Measurements from ENCODE around the gene SEC14L2.

The SEC14L2 gene

GRCh38 chr22:30396871-30397655, at the start of gene SEC14L2:
Gene SEC14L2 (plus strand): TSS chr22:30397018. CDS start chr22:30397117, 99 bp downstream.
- DNase-seq, result peak; percentile 24

- no peak for DNase-seq
Measured at GRCh38 chr22:30347255-30347892, 49.4 kb upstream of the SEC14L2 start.

- DNase-seq, result no peak
Measured at GRCh38 chr22:30348404-30348803, 48.4 kb upstream of the SEC14L2 start.

GRCh38 chr22:30348809-30349208, 48.0 kb upstream of the SEC14L2 start:
- no peak for DNase-seq

- DNase-seq, result no peak
Measured at GRCh38 chr22:30351226-30351625, 45.6 kb upstream of the SEC14L2 start.

- DNase-seq, result no peak
Measured at GRCh38 chr22:30354644-30355043, 42.2 kb upstream of the SEC14L2 start.

- peak; percentile 71 for DNase-seq
Measured at GRCh38 chr22:30356449-30357235, 40.2 kb upstream of the SEC14L2 start, which contains the start of the genes CCDC157 and SF3A1. Gene CCDC157 (plus strand): TSS chr22:30357007. CDS start chr22:30366001, 8,994 bp downstream. Gene SF3A1 (minus strand): TSS chr22:30356894. CDS start chr22:30356792, 102 bp downstream.

GRCh38 chr22:30357236-30357570, 39.6 kb upstream of the SEC14L2 start:
- no peak for DNase-seq

GRCh38 chr22:30357650-30358215, 39.1 kb upstream of the SEC14L2 start:
- no peak for DNase-seq

GRCh38 chr22:30358541-30358940, 38.3 kb upstream of the SEC14L2 start:
- DNase-seq, result no peak

GRCh38 chr22:30361916-30362650, 34.7 kb upstream of the SEC14L2 start:
- DNase-seq, result no peak

GRCh38 chr22:30362651-30363281, 34.1 kb upstream of the SEC14L2 start:
- DNase-seq, result no peak

GRCh38 chr22:30365891-30366290, 30.9 kb upstream of the SEC14L2 start:
- DNase-seq, result no peak

GRCh38 chr22:30368420-30368819, 28.4 kb upstream of the SEC14L2 start:
- DNase-seq, result no peak

GRCh38 chr22:30370641-30371230, 26.1 kb upstream of the SEC14L2 start:
- DNase-seq, result no peak

GRCh38 chr22:30371321-30371720, 25.5 kb upstream of the SEC14L2 start:
- no peak for DNase-seq

GRCh38 chr22:30371981-30372380, 24.8 kb upstream of the SEC14L2 start:
- no peak for DNase-seq

GRCh38 chr22:30372915-30373314, 23.9 kb upstream of the SEC14L2 start:
- no peak for DNase-seq

- DNase-seq, result no peak
Measured at GRCh38 chr22:30373331-30374325, 23.2 kb upstream of the SEC14L2 start.

GRCh38 chr22:30375312-30375849, 21.4 kb upstream of the SEC14L2 start:
- no peak for DNase-seq
